BLaER1 (cell line): ENCODE measurements around the gene UBAC2.
"Not testable (repeated sequence)": the region's sequence is repeated elsewhere in the genome, so short reads cannot be mapped to it uniquely, and the experiment has no call there.

ENCODE experiments used
- H3K27ac ChIP-seq: shearing (Covaris generic); formaldehyde crosslinking; 2 replicates; pipeline ENCODE4 v1.8.1; 2022
- H3K27me3 ChIP-seq: shearing (Covaris generic); formaldehyde crosslinking; 2 replicates; pipeline ENCODE4 v1.8.1; 2022
- H3K36me3 ChIP-seq: shearing (Covaris generic); formaldehyde crosslinking; 2 replicates; pipeline ENCODE4 v1.8.1; 2022
- H3K4me1 ChIP-seq: shearing (Covaris generic); formaldehyde crosslinking; 2 replicates; pipeline ENCODE4 v1.8.1; 2022
- H3K4me2 ChIP-seq: shearing (Covaris generic); formaldehyde crosslinking; 2 replicates; pipeline ENCODE4 v1.8.1; 2022
- H3K4me3 ChIP-seq: shearing (Covaris generic); formaldehyde crosslinking; 2 replicates; pipeline ENCODE4 v1.8.1; 2022
- H3K9ac ChIP-seq: shearing (Covaris generic); formaldehyde crosslinking; 2 replicates; pipeline ENCODE4 v1.8.1; 2022
- H3K9me3 ChIP-seq: shearing (Covaris generic); formaldehyde crosslinking; 2 replicates; pipeline ENCODE4 v1.8.1; 2022
- H4K20me1 ChIP-seq: shearing (Covaris generic); formaldehyde crosslinking; 2 replicates; pipeline ENCODE4 v1.8.1; 2022
- Cebpa-rat ChIP-seq: shearing (Covaris generic); IDR thresholded peaks from 2 replicates; pipeline ENCODE4 v1.8.1; 2022

Gene UBAC2

DNA sequence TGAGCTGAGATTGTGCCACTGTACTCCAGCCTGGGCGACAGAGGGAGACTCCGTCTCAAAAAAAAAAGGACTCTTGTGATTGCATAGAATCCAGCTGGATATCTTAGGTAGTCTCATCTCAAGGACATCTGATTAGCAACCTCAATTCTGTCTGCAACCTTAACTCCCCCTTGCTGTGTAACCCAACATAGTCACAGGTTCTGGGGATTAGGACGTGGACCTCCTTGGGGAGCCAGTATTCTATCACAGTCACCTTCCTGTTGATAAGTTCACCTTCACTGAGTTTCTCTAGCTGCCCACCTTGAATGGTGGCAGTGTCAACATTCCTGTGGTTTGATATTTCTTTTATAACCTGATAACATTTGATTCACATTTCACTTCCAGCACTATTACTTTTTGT lies 30.3 kb downstream of the UBAC2 start:
- H4K20me1 ChIP-seq, result no peaks in the 10 kb centered on the region
- TF ChIP-seq Cebpa-rat, result no peak
- H3K9ac ChIP-seq, result peak overlapping the region; percentile 86
- H3K4me2 ChIP-seq, result peak overlapping the region; percentile 82
- H3K4me1 ChIP-seq, result peaks cover 84% of the 10 kb centered on the region
- H3K9me3 ChIP-seq, result no peaks in the 10 kb centered on the region
- H3K27me3 ChIP-seq, result no peaks in the 10 kb centered on the region
- peak overlapping the region; percentile 94 for H3K27ac ChIP-seq
- H3K36me3 ChIP-seq, result peaks cover 27% of the 10 kb centered on the region
- H3K4me3 ChIP-seq, result peak overlapping the region; percentile 25; the same call in 1 of the 2 replicates

DNA sequence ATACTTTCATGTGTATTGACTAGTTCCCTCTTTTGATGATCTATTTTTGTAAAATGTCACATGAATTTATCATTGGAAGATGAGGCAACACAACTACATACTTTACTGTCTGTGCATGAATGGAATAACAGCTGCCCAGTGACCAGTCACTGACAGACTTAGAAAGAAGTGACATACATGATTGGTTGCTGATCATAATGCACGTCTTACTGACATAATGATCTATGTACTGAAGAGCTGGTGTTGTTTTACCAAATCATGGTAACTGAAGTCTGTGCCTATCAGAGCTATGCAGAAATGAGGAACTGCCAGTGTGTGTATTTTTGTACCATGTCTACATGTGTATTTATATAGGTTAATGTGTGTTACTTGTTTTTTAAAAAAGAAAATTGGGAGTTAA lies 31.1 kb downstream of the UBAC2 start:
- H3K4me1 ChIP-seq, result peaks cover 77% of the 10 kb centered on the region

DNA sequence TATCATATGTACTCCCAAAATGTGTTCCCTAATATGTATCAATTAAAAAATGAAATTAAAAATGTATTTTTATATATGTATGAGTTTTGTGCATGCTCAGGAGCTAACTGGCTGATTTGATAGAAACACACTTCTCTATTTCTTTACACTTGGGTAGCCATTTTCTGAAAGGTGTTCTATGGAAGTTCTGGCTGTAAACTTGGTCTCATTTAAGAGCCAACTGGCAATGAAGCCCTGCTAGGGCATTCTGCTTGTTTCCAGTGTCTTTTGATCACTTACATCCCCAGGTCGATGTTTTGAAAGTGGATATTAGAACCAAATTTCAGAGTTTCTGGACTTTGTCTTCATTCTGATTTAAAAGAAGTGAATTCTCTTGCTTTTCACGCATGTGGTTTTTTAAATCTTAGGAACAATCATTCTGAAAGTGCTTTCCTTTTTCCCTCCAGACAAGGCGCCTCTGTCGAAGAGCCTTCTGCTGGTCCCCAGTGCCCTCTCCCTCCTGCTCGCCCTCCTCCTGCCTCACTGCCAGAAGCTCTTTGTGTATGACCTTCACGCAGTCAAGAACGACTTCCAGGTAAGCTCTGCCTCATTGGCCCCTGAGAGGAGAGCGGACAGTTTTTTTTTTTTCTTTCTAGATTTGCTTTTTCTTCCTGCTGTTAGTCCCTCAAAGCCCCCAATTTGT lies 37.5 kb downstream of the UBAC2 start:
- peak overlapping the region; percentile 63 for H3K9ac ChIP-seq
- no peaks in the 10 kb centered on the region for H4K20me1 ChIP-seq
- TF ChIP-seq Cebpa-rat, result no peak
- peaks cover 7% of the 10 kb centered on the region for H3K9me3 ChIP-seq
- peak overlapping the region; percentile 76 for H3K4me2 ChIP-seq
- no peaks in the 10 kb centered on the region for H3K27me3 ChIP-seq
- H3K36me3 ChIP-seq, result peaks cover 46% of the 10 kb centered on the region
- H3K4me3 ChIP-seq, result peak overlapping the region; percentile 29; the same call in 1 of the 2 replicates
- peaks cover 45% of the 10 kb centered on the region for H3K4me1 ChIP-seq
- H3K27ac ChIP-seq, result peak overlapping the region; percentile 73

More for the DNA sequence above, 31.1 kb downstream of the UBAC2 start:
- Histone ChIP-seq H3K9me3 (no peaks in the 10 kb centered on the region), H3K27me3 (no peaks in the 10 kb centered on the region), H3K27ac (peak overlapping the region; percentile 94), H3K36me3 (peaks cover 24% of the 10 kb centered on the region), H4K20me1 (no peaks in the 10 kb centered on the region), H3K4me2 (peak overlapping the region; percentile 82), H3K4me3 (peak overlapping the region; percentile 7; the same call in 1 of the 2 replicates), H3K9ac (peak overlapping the region; percentile 86)
- TF ChIP-seq Cebpa-rat, result no peak

DNA sequence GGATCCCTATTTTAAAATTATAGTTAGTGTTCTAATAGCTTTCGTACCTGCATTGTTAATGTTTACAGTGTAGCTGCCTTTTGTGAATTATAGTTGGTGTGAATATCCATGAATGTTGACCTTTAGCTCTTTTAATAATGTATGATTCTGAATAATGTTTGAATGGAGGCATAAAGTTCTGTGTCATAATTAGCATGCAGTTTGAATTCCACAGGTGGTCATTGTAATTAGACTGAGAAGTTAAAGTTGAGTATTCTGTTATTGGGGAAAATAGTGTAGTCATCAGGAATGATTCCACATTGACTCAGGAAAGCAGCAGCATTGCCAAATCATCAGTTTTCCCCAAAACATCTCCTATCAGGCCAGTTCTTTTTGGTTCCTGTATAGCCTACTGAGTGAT lies 45.4 kb downstream of the UBAC2 start:
- H3K9me3 ChIP-seq, result peaks cover 12% of the 10 kb centered on the region
- peaks cover 62% of the 10 kb centered on the region for H3K36me3 ChIP-seq
- H3K27ac ChIP-seq, result no peak overlapping the region
- TF ChIP-seq Cebpa-rat, result no peak
- no peaks in the 10 kb centered on the region for H3K27me3 ChIP-seq
- H4K20me1 ChIP-seq, result no peaks in the 10 kb centered on the region
- no peak overlapping the region for H3K9ac ChIP-seq
- H3K4me1 ChIP-seq, result no peaks in the 10 kb centered on the region
- no peak overlapping the region for H3K4me3 ChIP-seq
- no peak overlapping the region for H3K4me2 ChIP-seq

DNA sequence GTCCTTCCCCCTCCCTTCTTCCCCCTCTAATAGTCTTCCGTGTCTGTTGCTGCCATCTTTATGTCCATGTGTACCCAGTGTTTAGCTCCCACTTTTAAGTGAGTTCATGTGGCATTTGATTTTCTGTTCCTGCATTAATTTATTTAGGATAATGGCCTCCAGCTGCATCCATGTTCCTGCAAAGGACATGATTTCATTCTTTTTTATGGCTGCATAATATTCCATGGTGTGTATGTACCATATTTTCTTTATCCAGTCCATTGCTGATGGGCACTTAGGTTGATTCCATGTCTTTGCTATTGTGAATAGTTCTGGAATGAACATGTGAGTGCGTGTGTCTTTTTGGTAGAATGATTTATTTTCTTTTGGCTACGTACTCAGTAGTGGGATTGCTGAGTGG lies 48.5 kb downstream of the UBAC2 start:
- not testable (repeated sequence) for H3K27me3 ChIP-seq, H3K9ac ChIP-seq, H4K20me1 ChIP-seq, H3K27ac ChIP-seq, H3K4me2 ChIP-seq, H3K4me1 ChIP-seq, H3K4me3 ChIP-seq
- peaks cover 12% of the 10 kb centered on the region for H3K9me3 ChIP-seq
- H3K36me3 ChIP-seq, result peaks cover 77% of the 10 kb centered on the region

DNA sequence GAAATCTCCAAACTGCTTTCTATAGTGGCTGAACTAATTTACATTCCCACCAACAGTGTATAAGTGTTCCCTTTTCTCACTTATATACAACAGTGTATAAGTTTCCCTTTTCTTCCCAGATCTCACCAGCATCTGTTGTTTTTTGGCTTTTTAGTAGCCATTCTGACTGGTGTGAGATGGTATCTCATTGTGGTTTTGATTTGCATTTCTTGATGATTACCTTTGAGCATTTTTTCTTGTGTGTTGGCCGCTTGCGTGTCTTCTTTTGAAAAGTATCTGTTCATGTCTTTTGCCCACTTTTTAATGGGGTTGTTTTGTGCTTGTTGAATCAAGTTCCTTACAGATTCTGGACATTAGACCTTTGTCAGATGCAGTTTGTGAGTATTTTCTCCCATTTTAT lies 49.0 kb downstream of the UBAC2 start:
- not testable (repeated sequence) for H3K4me1 ChIP-seq, H3K27ac ChIP-seq, H3K9ac ChIP-seq, H3K4me3 ChIP-seq, H3K27me3 ChIP-seq, H3K4me2 ChIP-seq, H4K20me1 ChIP-seq
- Histone ChIP-seq H3K36me3 (peaks cover 82% of the 10 kb centered on the region), H3K9me3 (peaks cover 12% of the 10 kb centered on the region)

DNA sequence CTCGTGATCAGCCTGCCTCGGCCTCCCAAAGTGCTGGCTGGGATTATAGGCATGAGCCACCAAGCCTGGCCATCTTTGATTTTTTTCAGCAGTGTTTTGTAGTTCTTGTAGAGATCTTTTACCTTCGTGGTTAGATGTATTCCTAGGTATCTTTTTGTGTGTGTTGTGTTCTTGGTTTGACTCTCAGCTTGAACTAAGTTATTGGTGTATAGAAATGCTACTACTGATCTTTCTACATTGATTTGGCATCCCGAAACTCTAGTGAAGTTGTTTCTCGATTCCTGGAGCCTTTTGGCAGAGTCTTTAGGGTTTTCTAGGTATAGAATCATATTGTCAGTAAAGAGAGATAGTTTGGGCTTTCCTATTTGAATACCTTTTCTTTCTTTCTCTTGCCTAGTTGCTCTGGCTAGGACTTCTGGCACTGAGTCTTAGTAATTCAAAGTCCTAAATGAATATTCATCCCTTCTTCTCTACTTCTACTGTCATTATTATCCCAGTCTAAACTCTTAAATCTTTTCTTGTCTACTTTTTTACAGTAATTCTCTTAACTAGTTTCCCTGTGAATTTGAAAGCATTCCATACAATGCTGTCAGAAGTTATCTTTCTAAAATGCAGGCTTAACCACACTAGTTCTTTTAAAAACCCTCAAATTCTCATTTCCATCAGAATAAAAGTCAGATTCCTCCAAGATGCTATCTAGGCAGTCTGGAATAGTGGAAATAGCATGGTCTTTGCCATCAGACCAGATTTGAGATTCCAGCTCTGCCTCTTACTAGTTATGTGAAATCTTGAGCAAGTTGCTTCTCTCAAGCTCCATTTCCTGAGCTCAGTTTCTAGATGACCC lies 50.5 kb downstream of the UBAC2 start:
- no peak for TF ChIP-seq Cebpa-rat
- peaks cover 82% of the 10 kb centered on the region for H3K36me3 ChIP-seq
- no peaks in the 10 kb centered on the region for H3K27me3 ChIP-seq
- no peak overlapping the region for H3K4me2 ChIP-seq
- no peak overlapping the region for H3K27ac ChIP-seq
- H3K9ac ChIP-seq, result no peak overlapping the region
- H4K20me1 ChIP-seq, result 0 out of 2 replicates have a peak, but pooled peaks cover 6% of the 10 kb centered on the region
- peaks cover 12% of the 10 kb centered on the region for H3K9me3 ChIP-seq
- no peak overlapping the region for H3K4me3 ChIP-seq
- peaks cover 22% of the 10 kb centered on the region for H3K4me1 ChIP-seq

DNA sequence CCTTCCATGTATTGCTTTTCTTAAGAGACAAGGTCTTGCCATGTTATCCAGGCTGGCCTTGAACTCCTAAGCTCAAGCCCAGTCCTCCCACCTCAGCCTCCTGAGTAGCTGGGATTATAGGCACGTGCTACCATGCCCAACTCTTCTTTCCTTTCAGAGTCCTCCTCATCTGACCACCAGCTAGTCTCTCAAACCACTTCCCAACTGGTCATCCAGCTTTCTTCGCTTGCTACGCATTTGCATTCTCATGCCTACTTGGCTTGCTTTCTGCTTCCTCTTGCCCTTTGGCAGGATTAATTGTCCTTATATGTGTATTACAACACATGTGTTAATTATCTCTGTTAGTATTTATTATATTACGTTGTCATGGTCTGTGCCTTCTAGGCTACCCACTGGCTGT lies 51.3 kb downstream of the UBAC2 start:
- H3K4me2 ChIP-seq, result no peak overlapping the region
- H3K27me3 ChIP-seq, result no peaks in the 10 kb centered on the region
- H3K27ac ChIP-seq, result no peak overlapping the region
- no peak overlapping the region for H3K4me3 ChIP-seq
- H3K9ac ChIP-seq, result no peak overlapping the region
- H3K4me1 ChIP-seq, result peaks cover 30% of the 10 kb centered on the region
- 0 out of 2 replicates have a peak, but pooled peaks cover 6% of the 10 kb centered on the region for H4K20me1 ChIP-seq
- TF ChIP-seq Cebpa-rat, result no peak
- peaks cover 75% of the 10 kb centered on the region for H3K36me3 ChIP-seq
- peaks cover 12% of the 10 kb centered on the region for H3K9me3 ChIP-seq

DNA sequence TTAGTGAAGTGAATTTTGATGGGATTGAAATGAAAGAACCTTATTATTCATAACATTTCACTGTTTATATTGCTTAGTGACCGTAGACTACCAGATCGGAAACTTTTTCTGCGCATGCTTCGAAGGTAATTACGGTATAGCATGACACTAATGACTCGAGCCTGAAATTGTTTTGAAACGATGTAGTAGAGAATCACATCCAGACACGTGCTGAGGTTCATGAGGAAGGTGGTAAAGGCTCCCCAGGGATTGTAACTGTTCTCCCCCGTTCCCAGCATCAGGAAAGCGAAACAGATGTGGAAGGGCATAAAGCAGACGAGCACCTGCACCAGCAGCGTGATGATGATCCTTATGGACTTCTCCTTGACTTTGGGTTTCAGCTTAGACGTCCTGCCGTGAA lies 54.2 kb downstream of the UBAC2 start:
- H4K20me1 ChIP-seq, result 0 out of 2 replicates have a peak, but pooled peaks cover 6% of the 10 kb centered on the region
- peaks cover 59% of the 10 kb centered on the region for H3K4me1 ChIP-seq
- H3K27ac ChIP-seq, result peak overlapping the region; percentile 28; the same call in 1 of the 2 replicates
- no peak overlapping the region for H3K4me3 ChIP-seq
- H3K9me3 ChIP-seq, result no peaks in the 10 kb centered on the region
- no peak for TF ChIP-seq Cebpa-rat
- H3K36me3 ChIP-seq, result peaks cover 49% of the 10 kb centered on the region
- no peak overlapping the region for H3K9ac ChIP-seq
- H3K27me3 ChIP-seq, result no peaks in the 10 kb centered on the region
- peak overlapping the region; percentile 59; the same call in 1 of the 2 replicates for H3K4me2 ChIP-seq

DNA sequence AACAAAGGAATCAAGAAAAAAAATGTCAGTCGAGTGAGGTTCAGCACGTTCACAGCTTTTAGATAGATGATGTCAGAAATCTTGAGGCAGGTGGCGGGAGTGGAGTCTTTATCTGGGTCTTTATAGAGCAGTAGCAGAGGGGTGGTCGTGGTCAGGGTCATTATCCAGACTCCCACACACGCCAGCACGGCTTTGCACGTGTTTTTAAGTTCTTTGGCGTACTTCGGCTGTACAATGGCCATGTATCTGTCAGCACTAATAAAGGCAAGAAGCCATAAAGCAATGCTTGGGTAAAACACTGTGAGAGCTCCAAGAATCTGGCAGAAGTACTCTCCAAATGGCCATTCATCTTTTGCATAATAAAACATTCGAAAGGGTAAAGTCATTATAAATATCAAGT lies 54.6 kb downstream of the UBAC2 start:
- Histone ChIP-seq H3K4me3 (no peak overlapping the region), H3K9me3 (no peaks in the 10 kb centered on the region), H3K27me3 (no peaks in the 10 kb centered on the region), H3K27ac (peak overlapping the region; percentile 28), H3K4me1 (peaks cover 63% of the 10 kb centered on the region), H4K20me1 (0 out of 2 replicates have a peak, but pooled peaks cover 6% of the 10 kb centered on the region), H3K9ac (no peak overlapping the region), H3K4me2 (peak overlapping the region; percentile 59; the same call in 1 of the 2 replicates), H3K36me3 (peaks cover 49% of the 10 kb centered on the region)
- TF ChIP-seq Cebpa-rat, result no peak
